ENCODE measurements around the gene RPL22L1. TPM values are rescaled to one million over a fixed set of nuclear protein-coding genes. Genes with fewer than 3 reads are reported as not detected.
A peak's percentile ranks its signal among the peaks of the same experiment; 100 is the strongest.

RPL22L1 gene
- polyA plus RNA-seq, 1 experiment = 22.1 TPM

DNA sequence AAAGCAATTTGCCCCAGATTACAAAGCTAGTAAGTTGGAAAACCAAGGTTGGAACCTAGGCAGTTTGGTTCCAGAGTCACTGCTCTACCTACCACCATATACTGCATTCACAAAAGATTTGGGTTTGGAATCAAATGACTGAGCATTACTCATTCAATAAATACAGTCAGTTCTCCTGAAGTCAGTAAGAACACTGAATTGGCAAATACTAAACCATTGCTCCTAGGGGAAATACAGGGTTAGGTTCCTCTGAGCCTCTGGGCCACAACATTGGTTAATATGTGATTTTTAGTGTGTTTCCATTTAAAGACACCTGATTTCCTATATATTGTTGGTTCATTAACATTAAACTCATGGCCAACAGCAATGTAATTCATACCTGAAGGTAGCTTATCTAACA is 40.5 kb upstream of the RPL22L1 start:
- DNase-seq (ENCODE audit: low read depth) = no peak
- Histone ChIP-seq H3K27me3 (ENCODE audit: control insufficient read depth, insufficient read depth, low read length) (no peaks in the 10 kb centered on the region), H3K4me3 (ENCODE audit: low read depth, low read length) (no peak overlapping the region), H3K36me3 (ENCODE audit: control insufficient read depth, insufficient read depth, low read length) (no peaks in the 10 kb centered on the region)
- TF ChIP-seq, protein P1, sequence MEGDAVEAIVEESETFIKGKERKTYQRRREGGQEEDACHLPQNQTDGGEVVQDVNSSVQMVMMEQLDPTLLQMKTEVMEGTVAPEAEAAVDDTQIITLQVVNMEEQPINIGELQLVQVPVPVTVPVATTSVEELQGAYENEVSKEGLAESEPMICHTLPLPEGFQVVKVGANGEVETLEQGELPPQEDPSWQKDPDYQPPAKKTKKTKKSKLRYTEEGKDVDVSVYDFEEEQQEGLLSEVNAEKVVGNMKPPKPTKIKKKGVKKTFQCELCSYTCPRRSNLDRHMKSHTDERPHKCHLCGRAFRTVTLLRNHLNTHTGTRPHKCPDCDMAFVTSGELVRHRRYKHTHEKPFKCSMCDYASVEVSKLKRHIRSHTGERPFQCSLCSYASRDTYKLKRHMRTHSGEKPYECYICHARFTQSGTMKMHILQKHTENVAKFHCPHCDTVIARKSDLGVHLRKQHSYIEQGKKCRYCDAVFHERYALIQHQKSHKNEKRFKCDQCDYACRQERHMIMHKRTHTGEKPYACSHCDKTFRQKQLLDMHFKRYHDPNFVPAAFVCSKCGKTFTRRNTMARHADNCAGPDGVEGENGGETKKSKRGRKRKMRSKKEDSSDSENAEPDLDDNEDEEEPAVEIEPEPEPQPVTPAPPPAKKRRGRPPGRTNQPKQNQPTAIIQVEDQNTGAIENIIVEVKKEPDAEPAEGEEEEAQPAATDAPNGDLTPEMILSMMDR (IDR thresholded peaks at IDR 0.05; ENCODE audit: insufficient read depth, low read depth, low read length) = no peak
- ChIA-PET POLR2A (no interaction called here), CTCF (no interaction called here)

DNA sequence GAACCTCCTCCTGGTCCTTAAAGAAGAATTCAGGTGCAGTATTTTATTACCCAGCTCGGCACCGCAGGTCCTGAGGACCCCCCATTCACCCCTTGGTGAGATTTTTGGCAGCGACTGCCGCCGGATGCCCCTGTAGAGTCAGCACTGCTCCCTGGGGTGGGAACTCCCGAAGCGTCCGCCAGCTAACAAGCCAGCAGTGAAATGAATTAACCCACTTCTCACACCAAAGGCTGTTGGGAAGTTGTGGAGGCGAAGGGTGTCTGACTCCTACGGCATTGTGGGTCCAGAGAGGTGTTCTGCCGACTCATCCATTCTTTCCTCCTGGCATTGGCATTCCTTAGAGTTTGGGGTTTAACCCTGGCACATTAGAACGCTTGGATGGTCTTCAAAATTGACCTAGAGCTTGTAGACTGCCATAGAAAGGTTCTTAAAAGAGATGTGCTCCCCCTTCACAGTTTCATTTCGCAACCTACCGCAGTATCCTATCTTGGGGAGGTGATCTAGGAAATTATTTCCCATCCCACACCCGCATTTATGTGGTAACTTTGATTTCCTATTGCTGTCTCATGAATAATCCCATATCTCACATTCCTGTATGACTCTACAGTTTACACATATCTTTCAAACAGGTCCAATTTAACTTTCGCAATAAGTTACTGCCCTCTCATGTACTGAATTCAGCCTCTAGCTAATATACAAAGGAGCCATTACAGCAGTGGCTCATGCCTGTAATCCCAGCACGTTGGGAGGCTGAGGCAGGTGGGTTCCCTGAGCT is 39.3 kb upstream of the RPL22L1 start:
- no peak overlapping the region for H3K4me3 ChIP-seq (ENCODE audit: low read depth, low read length)
- TF ChIP-seq, protein P1 (IDR thresholded peaks at IDR 0.05; ENCODE audit: insufficient read depth, low read depth, low read length) = no peak
- H3K27me3 ChIP-seq (ENCODE audit: control insufficient read depth, insufficient read depth, low read length) = no peaks in the 10 kb centered on the region
- CTCF ChIA-PET = interaction anchor here (0.5 to 1.0 kb wide), 3 partner anchors 23 to 708 kb away, joined by 3 to 4 read pairs (median 3); no protein-coding TSS in a partner anchor
- no peaks in the 10 kb centered on the region for H3K36me3 ChIP-seq (ENCODE audit: control insufficient read depth, insufficient read depth, low read length)
- DNase-seq (ENCODE audit: low read depth) = peak; percentile 74
- POLR2A ChIA-PET = no interaction called here

DNA sequence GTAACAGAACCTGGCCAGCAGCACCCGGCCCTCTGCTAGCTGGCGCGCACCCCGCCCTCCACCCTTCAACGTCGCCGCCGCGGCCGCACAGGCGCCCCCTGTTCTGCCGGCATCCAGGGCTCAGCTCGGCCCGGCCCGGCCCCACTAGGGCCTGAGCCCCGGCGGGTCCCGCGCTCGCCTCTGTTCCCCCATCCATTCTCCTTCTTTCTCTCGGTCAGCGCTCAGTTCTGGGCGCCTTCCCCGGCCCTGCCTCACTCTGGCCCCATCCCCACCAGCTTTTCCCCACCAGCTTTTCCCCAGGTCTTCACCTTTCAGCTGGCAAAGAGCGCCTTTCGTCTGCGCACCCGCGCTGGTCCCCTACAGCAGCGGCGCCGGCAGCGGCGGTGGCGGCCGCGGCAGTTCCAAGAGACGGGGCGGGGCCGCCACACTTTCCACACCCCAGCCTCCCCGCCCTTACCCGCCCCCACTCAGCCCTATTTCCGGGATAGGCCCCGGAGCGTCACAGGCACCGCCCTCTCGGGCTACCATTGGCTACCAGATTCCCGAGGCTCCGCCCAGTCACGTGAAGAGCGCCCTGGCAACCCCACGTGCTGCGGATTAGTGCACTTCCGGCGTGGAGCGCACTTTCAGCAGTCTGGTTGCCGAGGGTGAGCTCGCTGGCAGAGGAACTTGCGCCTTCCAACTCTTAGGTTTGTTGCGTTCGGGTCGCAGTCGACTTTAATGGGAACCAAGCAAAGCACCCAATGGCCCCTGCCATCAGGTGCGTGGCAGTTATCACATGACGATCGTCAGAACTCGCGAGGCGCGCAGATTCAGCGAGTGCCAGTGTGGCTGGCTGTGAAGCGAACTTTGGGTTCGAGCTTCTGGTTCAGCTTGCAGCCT is 38.5 kb upstream of the RPL22L1 start, which contains the start of gene EIF5A2:
EIF5A2 (minus strand) TSS at position 403 of the 882 bp plus-strand sequence. CDS start 831 bp downstream, outside the sequence.
- no peaks in the 10 kb centered on the region for H3K36me3 ChIP-seq (ENCODE audit: control insufficient read depth, insufficient read depth, low read length)
- POLR2A ChIA-PET = no interaction called here
- no peaks in the 10 kb centered on the region for H3K27me3 ChIP-seq (ENCODE audit: control insufficient read depth, insufficient read depth, low read length)
- CTCF ChIA-PET = interaction anchor here (0.5 to 1.0 kb wide), 3 partner anchors 12 to 139 kb away, joined by 3 to 4 read pairs (median 3); no protein-coding TSS in a partner anchor
- TF ChIP-seq, protein P1 (IDR thresholded peaks at IDR 0.05; ENCODE audit: insufficient read depth, low read depth, low read length) = no peak
- peak; percentile 71 for DNase-seq (ENCODE audit: low read depth)
- H3K4me3 ChIP-seq (ENCODE audit: low read depth, low read length) = peak within 1 kb of the TSS; percentile 86

DNA sequence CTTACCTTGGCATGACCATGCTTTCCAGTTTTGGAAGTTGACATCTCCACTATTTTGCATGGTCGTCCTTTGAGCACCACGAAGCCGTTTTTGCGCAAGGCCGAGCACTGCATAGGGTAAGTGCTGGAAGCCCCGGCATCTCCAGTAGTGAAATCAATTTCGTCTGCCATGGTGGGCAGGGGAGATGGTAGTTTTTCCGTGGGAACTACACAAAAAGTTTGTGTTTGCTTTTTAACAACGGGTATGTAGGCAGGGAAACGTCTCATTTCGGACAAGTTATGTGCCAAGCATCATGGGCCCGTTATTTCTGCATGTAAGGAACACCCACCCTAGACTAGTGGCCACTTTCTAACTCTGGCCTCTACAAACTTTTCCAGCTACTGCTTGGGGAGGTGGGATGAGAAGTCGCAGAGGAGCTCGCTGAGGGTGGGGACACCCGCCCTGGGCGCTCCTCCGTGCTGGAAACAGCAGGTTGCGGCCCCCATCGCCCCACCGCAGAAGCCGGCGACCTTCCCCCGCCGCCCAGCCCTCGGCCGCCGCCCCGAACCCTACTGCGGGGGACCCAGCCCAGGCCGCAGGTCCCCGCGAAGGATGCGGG is 37.7 kb upstream of the RPL22L1 start:
- TF ChIP-seq, protein P1 (IDR thresholded peaks at IDR 0.05; ENCODE audit: insufficient read depth, low read depth, low read length) = no peak
- Histone ChIP-seq H3K4me3 (ENCODE audit: low read depth, low read length) (peak overlapping the region; percentile 86), H3K27me3 (ENCODE audit: control insufficient read depth, insufficient read depth, low read length) (no peaks in the 10 kb centered on the region), H3K36me3 (ENCODE audit: control insufficient read depth, insufficient read depth, low read length) (no peaks in the 10 kb centered on the region)
- ChIA-PET POLR2A (no interaction called here), CTCF (interaction anchor here (0.6 kb wide), 1 partner anchor 13 kb away, joined by 3 read pairs; no protein-coding TSS in a partner anchor)
- no peak for DNase-seq (ENCODE audit: low read depth)
